ENCODE data around the gene KRTAP3-1.
"Not testable (repeated sequence)": the region's sequence is repeated elsewhere in the genome, so short reads cannot be mapped to it uniquely, and the experiment has no call there.

KRTAP3-1 gene

DNA sequence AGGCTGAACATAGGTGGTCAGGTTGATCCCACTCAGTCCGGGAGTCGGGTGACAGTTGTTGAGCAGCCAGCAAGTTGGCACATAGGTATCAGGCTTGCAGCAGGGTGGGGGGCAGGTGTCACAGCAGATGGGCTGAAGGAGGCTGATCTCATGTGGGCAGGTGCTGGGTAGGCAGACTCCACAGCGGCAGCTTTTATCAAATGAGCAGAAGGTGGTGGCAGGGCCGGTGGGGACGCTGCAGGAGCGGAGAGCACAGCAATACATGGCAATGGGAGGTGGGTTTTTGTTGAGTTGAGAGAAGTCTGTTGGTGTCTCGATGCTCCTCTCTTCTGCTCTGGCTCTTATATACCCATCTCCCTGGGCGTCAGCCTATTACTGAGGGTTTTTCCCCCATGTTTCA, at the start of gene KRTAP3-1:
TSS of gene KRTAP3-1 (minus strand) at position 318 of the 400 bp plus-strand sequence. CDS start at position 264, 54 bp downstream.
- H3K27ac ChIP-seq = peak within 1 kb of the TSS; percentile 55
- no peak for TF ChIP-seq ZFX (IDR thresholded peaks at IDR 0.05; ENCODE audit: borderline replicate concordance)
- TF ChIP-seq, protein P1, sequence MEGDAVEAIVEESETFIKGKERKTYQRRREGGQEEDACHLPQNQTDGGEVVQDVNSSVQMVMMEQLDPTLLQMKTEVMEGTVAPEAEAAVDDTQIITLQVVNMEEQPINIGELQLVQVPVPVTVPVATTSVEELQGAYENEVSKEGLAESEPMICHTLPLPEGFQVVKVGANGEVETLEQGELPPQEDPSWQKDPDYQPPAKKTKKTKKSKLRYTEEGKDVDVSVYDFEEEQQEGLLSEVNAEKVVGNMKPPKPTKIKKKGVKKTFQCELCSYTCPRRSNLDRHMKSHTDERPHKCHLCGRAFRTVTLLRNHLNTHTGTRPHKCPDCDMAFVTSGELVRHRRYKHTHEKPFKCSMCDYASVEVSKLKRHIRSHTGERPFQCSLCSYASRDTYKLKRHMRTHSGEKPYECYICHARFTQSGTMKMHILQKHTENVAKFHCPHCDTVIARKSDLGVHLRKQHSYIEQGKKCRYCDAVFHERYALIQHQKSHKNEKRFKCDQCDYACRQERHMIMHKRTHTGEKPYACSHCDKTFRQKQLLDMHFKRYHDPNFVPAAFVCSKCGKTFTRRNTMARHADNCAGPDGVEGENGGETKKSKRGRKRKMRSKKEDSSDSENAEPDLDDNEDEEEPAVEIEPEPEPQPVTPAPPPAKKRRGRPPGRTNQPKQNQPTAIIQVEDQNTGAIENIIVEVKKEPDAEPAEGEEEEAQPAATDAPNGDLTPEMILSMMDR (IDR thresholded peaks at IDR 0.05) = no peak

DNA sequence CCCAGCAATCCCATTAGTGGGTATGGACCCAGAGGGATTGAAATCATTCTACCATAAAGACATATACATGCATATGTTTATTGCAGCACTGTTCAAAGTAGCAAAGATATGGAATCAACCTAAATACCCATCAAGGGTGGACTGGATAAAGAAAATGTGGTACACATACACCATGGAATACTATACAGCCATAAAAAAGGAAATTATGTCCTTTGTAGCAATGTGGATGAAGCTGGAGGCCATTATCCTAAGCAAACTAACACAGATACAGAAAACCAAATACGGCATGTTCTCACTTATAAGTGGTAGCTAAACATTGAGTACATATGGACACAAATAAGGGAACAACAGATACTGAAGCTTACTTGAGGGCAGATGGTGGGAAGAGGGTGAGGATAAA, 48.6 kb upstream of the KRTAP3-1 start:
- no peak overlapping the region for H3K27ac ChIP-seq
- TF ChIP-seq ZFX (IDR thresholded peaks at IDR 0.05; ENCODE audit: borderline replicate concordance) = no peak
- TF ChIP-seq, protein P1 (IDR thresholded peaks at IDR 0.05) = no peak

DNA sequence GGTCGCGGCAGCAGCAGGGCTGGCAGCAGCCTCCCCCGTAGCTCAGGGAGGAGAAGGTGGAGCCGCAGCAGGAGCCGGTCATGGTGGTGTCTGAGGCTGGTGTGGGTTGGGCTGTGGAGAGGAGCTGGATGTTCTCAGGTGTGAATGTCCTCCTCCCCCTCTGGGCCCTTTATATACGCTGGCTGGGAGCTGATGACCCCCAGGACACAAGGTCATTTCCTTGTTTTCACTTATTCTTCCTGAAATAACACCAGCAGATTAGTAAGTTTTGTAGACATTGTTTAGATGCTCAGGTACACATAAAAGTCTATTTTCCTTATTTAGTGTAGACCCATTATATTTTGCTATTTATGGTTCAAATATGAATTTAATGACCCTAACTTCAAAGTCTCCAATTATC, 46.2 kb upstream of the KRTAP3-1 start, which contains the start of gene KRTAP2-2:
TSS of gene KRTAP2-2 (minus strand) at position 101 of the 400 bp plus-strand sequence. CDS start at position 82, 19 bp downstream.
- not testable (repeated sequence) for H3K27ac ChIP-seq

DNA sequence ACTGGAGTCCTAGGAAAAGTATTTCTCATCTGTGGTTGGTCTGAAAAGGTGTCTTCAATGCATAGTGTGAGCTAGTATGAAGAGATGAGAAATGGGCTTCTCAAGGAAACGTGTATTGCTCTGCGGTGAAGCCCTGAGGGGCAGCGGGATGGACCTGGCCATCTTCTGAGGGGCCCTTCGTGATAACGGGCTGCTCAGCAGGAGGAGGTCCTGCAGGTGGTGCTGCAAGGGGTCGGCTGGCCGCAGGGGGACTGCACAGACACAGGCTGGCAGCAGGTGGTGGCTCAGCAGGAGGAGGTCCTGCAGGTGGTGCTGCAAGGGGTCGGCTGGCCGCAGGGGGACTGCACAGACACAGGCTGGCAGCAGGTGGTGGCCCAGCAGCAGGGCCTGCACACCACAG, 45.6 kb upstream of the KRTAP3-1 start:
- not testable (repeated sequence) for H3K27ac ChIP-seq

DNA sequence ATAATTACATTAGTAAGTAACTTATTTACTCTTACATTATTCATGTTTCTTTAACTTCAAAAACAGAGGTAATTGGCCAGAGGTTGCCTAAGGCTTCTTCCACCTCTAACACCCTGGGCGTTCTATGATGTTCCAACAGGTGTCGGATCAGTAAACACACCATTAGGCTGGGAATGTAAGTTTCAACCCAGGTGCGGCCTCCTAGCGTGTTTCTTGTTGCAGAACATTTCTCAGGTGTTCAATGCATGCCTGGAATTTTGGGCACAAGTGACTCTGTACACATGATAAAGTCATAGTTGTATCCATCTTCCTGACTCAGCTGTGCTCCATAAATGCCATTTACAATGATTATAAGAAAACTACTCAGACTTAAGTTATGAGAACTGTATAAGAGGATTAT, 45.1 kb upstream of the KRTAP3-1 start:
- TF ChIP-seq, protein P1 (IDR thresholded peaks at IDR 0.05) = no peak
- no peak for TF ChIP-seq ZFX (IDR thresholded peaks at IDR 0.05; ENCODE audit: borderline replicate concordance)
- H3K27ac ChIP-seq = no peak overlapping the region

DNA sequence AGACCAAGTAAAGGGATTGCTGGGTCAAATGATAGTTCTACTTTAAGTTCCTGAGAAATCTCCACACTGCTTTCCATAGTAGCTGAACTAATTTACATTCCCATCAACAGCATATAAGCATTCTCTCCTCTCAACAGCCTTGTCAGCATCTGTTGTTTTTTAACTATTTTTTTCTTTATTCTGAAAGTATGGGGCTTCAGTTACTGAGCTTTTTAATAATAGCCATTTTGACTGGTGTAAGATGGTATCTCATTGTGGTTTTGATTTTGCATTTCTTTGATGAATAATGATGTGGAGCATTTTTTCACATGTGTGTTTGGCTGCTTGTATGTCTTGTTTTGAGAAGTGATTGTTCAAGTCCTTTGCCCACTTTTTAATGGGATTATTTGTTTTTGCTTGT, 43.6 kb upstream of the KRTAP3-1 start:
- TF ChIP-seq ZFX (IDR thresholded peaks at IDR 0.05; ENCODE audit: borderline replicate concordance) = no peak
- TF ChIP-seq, protein P1 (IDR thresholded peaks at IDR 0.05) = no peak

DNA sequence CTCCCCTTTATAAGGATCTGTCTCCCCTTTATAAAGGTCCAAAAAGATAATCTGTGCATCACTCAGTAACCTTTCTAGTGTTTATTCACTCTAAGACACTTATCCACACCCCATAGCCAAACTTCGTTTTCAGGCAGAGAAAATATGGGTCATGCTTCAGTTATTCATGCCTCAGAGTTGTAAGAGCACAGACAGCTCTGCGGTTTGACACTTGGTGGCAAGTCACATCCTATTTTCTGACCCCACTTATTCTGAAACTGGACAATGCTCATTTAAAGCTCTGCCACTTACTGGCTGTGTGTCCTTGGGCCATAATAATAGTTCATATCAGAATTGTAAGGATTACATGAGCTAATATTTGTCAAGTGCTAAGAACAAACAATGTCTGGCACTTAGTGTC, 40.2 kb upstream of the KRTAP3-1 start:
- H3K27ac ChIP-seq = no peak overlapping the region
- TF ChIP-seq ZFX (IDR thresholded peaks at IDR 0.05; ENCODE audit: borderline replicate concordance) = no peak
- TF ChIP-seq, protein P1 (IDR thresholded peaks at IDR 0.05) = no peak

More for the DNA sequence above, 43.6 kb upstream of the KRTAP3-1 start:
- no peak overlapping the region for H3K27ac ChIP-seq

DNA sequence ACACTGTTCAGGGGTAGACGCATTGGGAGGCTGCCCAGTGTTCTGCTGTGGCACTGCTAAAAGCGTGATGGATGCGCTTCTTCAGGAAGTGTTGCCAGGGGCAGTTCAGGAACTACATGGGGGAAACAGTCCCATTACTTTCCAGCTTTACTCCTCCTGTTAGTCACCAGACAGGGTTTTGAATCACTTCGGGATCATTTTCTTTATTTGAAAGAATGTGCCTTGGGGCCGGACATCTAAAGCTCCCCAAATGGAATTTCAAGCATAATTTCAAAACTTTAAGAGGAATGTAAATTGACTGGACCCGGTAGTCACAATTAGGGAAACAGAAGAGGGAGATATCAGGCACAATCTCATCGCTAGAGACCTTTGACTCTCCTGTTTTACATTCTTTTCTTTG, 39.5 kb upstream of the KRTAP3-1 start:
- no peak overlapping the region for H3K27ac ChIP-seq
- TF ChIP-seq, protein P1 (IDR thresholded peaks at IDR 0.05) = no peak
- no peak for TF ChIP-seq ZFX (IDR thresholded peaks at IDR 0.05; ENCODE audit: borderline replicate concordance)

DNA sequence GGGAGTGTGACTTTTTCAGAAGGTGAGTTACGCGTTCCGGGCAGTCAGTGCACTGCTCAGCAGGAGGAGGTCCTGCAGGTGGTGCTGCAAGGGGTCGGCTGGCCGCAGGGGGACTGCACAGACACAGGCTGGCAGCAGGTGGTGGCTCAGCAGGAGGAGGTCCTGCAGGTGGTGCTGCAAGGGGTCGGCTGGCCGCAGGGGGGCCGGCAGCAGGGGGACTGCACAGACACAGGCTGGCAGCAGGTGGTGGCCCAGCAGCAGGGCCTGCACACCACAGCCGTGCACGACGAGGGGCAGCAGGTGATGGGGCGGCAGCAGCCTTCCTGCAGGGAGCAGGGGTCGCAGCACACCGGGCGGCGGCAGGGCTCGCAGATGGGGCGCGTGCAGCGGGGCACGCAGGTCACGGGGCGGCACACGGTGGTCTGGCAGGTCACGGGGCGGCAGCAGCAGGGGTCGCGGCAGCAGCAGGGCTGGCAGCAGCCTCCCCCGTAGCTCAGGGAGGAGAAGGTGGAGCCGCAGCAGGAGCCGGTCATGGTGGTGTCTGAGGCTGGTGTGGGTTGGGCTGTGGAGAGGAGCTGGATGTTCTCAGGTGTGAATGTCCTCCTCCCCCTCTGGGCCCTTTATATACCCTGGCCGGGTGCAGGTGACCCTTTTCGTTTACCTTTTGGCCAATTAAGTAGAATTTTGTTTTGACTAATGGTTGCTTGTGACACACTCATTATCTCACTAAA, 38.0 kb upstream of the KRTAP3-1 start, which contains the start of gene KRTAP2-1:
TSS of gene KRTAP2-1 (minus strand) at position 582 of the 731 bp plus-strand sequence. CDS start at position 533, 49 bp downstream.
- H3K27ac ChIP-seq = not testable (repeated sequence)
